ENCODE results near the gene CDK6. TPM values are rescaled to one million over a fixed set of nuclear protein-coding genes. Genes with fewer than 3 reads are reported as not detected.

Gene CDK6
- total and polyA plus RNA-seq, 10 of the 15 experiments (the other 5 are each of a cell fraction or from before 2014, with no cell fraction given): 8.0 to 118 (median 45.8) TPM

DNA sequence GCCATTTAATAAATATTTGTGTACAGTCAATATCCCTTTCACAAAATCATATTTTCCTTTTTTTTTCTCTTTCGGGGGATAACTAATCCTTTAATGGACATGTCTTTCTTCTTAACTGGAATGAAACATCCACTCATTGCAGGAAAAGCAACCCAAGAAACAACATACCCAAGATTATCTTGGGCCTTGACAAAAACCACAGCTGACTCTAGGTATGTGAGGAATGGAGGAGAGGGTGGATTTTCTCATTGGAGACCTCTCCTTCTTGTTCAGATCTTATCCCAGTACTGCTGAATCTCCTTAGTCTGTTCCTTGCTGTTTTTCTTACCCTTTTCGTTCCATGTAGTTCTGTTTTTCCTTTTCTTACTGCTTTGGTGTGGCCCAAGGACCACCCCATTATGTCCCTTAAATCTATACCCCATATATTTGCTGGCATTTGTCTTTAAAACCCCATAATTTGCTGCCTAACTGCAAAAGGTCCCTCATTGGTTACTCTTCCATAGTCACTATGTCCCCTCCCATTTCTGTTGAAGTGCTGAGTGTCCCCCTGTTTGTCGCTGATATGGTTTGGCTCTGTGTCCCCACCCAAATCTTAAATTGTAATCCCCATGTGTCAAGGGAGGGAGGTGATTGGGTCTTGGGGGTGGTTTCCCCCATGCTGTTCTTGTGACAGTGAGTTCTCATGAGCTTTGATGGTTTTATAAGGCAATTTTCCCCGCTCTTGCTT lies 6.8 kb upstream of the CDK6 start:
- POLR2A ChIA-PET: no interaction called here
- DNase-seq (ENCODE audit: low read depth, low spot score) (no peak), ATAC-seq (no peak), FAIRE-seq (no peak)
- no TSS peak for BruUV-seq (replicated peaks)
- Histone ChIP-seq H3K27me3 (replicated peaks in 1 of 2; ENCODE audit: control insufficient read depth in 2 of 2, insufficient read depth in 2 of 2, low read length in 1 of 2) (no peaks in the 10 kb centered on the region), H3K9ac (ENCODE audit: control insufficient read depth, insufficient read depth, low read length) (no peak overlapping the region), H3K36me3 (ENCODE audit: control insufficient read depth in 2 of 2, insufficient read depth in 2 of 2, low read length in 1 of 2) (no peaks in the 10 kb centered on the region), H3K4me2 (ENCODE audit: control insufficient read depth, insufficient read depth) (no peak overlapping the region), H3K79me2 (ENCODE audit: control insufficient read depth, insufficient read depth, low read length) (no peaks in the 10 kb centered on the region), H4K20me1 (ENCODE audit: control insufficient read depth, insufficient read depth) (no peaks in the 10 kb centered on the region), H3K27ac (ENCODE audit: control insufficient read depth, insufficient read depth) (no peak overlapping the region), H3K9me3 (replicated peaks; ENCODE audit: control insufficient read depth, insufficient read depth, low read length) (no peaks in the 10 kb centered on the region; the same call in 2 of the 3 replicates), H2AFZ (ENCODE audit: control insufficient read depth, low read depth, low read length) (no peak overlapping the region), H3K4me1 (ENCODE audit: control insufficient read depth, insufficient read depth, low read length) (no peaks in the 10 kb centered on the region), H3K4me3 (no peak overlapping the region)
- no peak for TF ChIP-seq POLR2AphosphoS5 (IDR thresholded peaks at IDR 0.05; ENCODE audit: low read length)
- no peak for TF ChIP-seq EZH2 (IDR thresholded peaks at IDR 0.05; ENCODE audit: borderline replicate concordance, control insufficient read depth, low read depth, low read length)
- TF ChIP-seq POLR2A (IDR thresholded peaks at IDR 0.05; ENCODE audit: low read depth, low read length): no peak
- in situ Hi-C loops (cut with MboI) (no loop called here), intact Hi-C loops (cut with micrococcal nuclease; ENCODE audit: unreplicated experiment) (no loop called here)
- CTCF ChIA-PET: interaction anchor here (1.0 to 1.1 kb wide), 2 partner anchors 205 to 222 kb away, joined by 3 to 4 read pairs; no protein-coding TSS in a partner anchor
- SMC1A ChIA-PET (ENCODE audit: uncharacterized antibody, unreplicated experiment): interaction anchor here (1.9 kb wide), 1 partner anchor 11 kb away, joined by 5 read pairs; no protein-coding TSS in a partner anchor
- RAD21 ChIA-PET (ENCODE audit: unreplicated experiment): no interaction called here
- 57% methylated on average over 4 of the region's 4 CpGs for WGBS (ENCODE audit: insufficient coverage, insufficient replicate concordance, low lambda C conversion rate, missing lambda C conversion rate)

DNA sequence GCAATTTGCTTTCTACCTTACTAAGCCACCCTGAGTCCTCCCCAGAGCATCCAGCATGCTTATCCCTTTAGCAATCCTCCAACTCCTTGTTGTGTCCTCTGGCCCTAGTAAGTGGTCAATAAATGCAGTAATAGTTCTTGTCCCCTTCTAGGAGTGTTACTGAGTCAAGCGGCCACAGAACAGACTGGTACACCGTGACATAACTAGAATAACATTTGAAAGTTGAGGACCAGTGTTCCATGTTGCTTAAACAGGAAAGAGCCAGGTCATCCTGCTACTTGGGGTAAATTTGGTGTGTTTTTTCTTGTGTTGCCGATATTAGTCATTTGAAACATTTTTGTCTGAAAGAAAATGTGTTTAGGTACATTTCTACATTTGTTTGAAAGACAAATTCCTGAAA lies 4.8 kb upstream of the CDK6 start:
- TF ChIP-seq RUNX3 (IDR thresholded peaks at IDR 0.05; ENCODE audit: low read length) (peak; percentile 71; the same call in 1 of the 2 replicates), CREM (IDR thresholded peaks at IDR 0.05; ENCODE audit: low read depth) (peak; percentile 56; the same call in 1 of the 2 replicates), CHD4 (IDR thresholded peaks at IDR 0.05) (no peak), FOXM1 (IDR thresholded peaks at IDR 0.05; ENCODE audit: low read depth, low read length) (peak; percentile 56; the same call in 1 of the 2 replicates), EED (IDR thresholded peaks at IDR 0.05; ENCODE audit: low read depth) (peak; percentile 53; the same call in 1 of the 2 replicates), ZNF207 (IDR thresholded peaks at IDR 0.05; ENCODE audit: borderline replicate concordance) (no peak), NFIC (IDR thresholded peaks at IDR 0.05; ENCODE audit: low read depth, low read length) (peak; percentile 82; the same call in 1 of the 2 replicates), JUNB (IDR thresholded peaks at IDR 0.05) (peak; percentile 78)
- ChIA-PET RAD21 (ENCODE audit: unreplicated experiment) (no interaction called here), CTCF (no interaction called here), SMC1A (ENCODE audit: uncharacterized antibody, unreplicated experiment) (no interaction called here), POLR2A (no interaction called here)
- H4K20me1 ChIP-seq (ENCODE audit: control insufficient read depth, insufficient read depth): no peaks in the 10 kb centered on the region
- no peak overlapping the region for H3K9ac ChIP-seq (ENCODE audit: control insufficient read depth, insufficient read depth, low read length)
- H3K4me3 ChIP-seq: no peak overlapping the region
- H3K36me3 ChIP-seq (ENCODE audit: control insufficient read depth in 2 of 2, insufficient read depth in 2 of 2, low read length in 1 of 2): no peaks in the 10 kb centered on the region
- H3K9me3 ChIP-seq (replicated peaks; ENCODE audit: control insufficient read depth, insufficient read depth, low read length): no peaks in the 10 kb centered on the region; the same call in 2 of the 3 replicates
- no peaks in the 10 kb centered on the region for H3K27me3 ChIP-seq (replicated peaks in 1 of 2; ENCODE audit: control insufficient read depth in 2 of 2, insufficient read depth in 2 of 2, low read length in 1 of 2)
- WGBS (ENCODE audit: insufficient coverage, insufficient replicate concordance, low lambda C conversion rate, missing lambda C conversion rate): 4% methylated on average over 3 of the region's 3 CpGs
- intact Hi-C loops (cut with micrococcal nuclease; ENCODE audit: unreplicated experiment): no loop called here
- no peak overlapping the region for H3K27ac ChIP-seq (ENCODE audit: control insufficient read depth, insufficient read depth)
- DNase-seq (ENCODE audit: low read depth, low spot score) (no peak), ATAC-seq (peak; percentile 21), FAIRE-seq (no peak)
- no peaks in the 10 kb centered on the region; the same call in 1 of the 2 replicates for H3K79me2 ChIP-seq (ENCODE audit: control insufficient read depth, insufficient read depth, low read length)
- H2AFZ ChIP-seq (ENCODE audit: control insufficient read depth, low read depth, low read length): peak overlapping the region; percentile 59
- no peaks in the 10 kb centered on the region for H3K4me1 ChIP-seq (ENCODE audit: control insufficient read depth, insufficient read depth, low read length)
- in situ Hi-C loops (cut with MboI): no loop called here
- no TSS peak for BruUV-seq (replicated peaks)
- no peak overlapping the region for H3K4me2 ChIP-seq (ENCODE audit: control insufficient read depth, insufficient read depth)

All from GM12878 (cell line).